ENCODE data around the gene ZNF837. TPM values are rescaled to one million over a fixed set of nuclear protein-coding genes. Genes with fewer than 3 reads are reported as not detected.

ZNF837 gene
- total and polyA plus RNA-seq, 2 donors (not counting 1 experiment from before 2014, with no cell fraction given): 4.2 to 4.9 TPM

- no peak for DNase-seq
- Mint-ChIP-seq H3K27ac (no peak overlapping the region), H3K4me3 (no peak overlapping the region), H3K4me1 (no peaks in the 10 kb centered on the region), H3K27me3 (no peaks in the 10 kb centered on the region), H3K9me3 (ENCODE audit: insufficient read depth) (no peaks in the 10 kb centered on the region)
- ChIA-PET CTCF (no interaction called here), POLR2A (no interaction called here)
- ATAC-seq (ENCODE audit: low read depth): no peak
- peaks cover 0 to 5% (median 0%) of the 10 kb centered on the region in 3 donors for H3K9me3 ChIP-seq (ENCODE audit: control extremely low read depth in 1 of 3, control insufficient read depth in 2 of 3, insufficient read depth in 1 of 3, low read length in 2 of 3)
- no peaks in the 10 kb centered on the region for H3K27me3 ChIP-seq (replicated peaks in 1 of 4; ENCODE audit: control extremely low read depth in 1 of 4, control insufficient read depth in 3 of 4, insufficient read depth in 4 of 4, low read length in 3 of 4)
- no peaks in the 10 kb centered on the region for H4K20me1 ChIP-seq (ENCODE audit: control insufficient read depth, insufficient read depth, low read length, poor library complexity, severe bottlenecking)
- H3K79me2 ChIP-seq (ENCODE audit: control insufficient read depth, insufficient read depth, low read length): no peaks in the 10 kb centered on the region
- H3K36me3 ChIP-seq (replicated peaks in 1 of 2; ENCODE audit: control extremely low read depth in 1 of 2, control insufficient read depth in 1 of 2, extremely low read depth in 1 of 2, insufficient read depth in 2 of 2, low read length in 1 of 2): peaks cover 1 to 25% of the 10 kb centered on the region in 2 experiments
- no peak overlapping the region for H3K4me2 ChIP-seq (replicated peaks; ENCODE audit: low read depth, low read length, poor library complexity, severe bottlenecking)
- WGBS (ENCODE audit: insufficient coverage): 100% methylated on average over 2 of the region's 4 CpGs
- intact Hi-C loops (cut with micrococcal nuclease): no loop called here
- no peak overlapping the region for H2AFZ ChIP-seq (ENCODE audit: insufficient read depth, low read depth, low read length, poor library complexity, severe bottlenecking)
- no peak overlapping the region for H3K4me3 ChIP-seq (ENCODE audit: control extremely low read depth in 1 of 5, extremely low read depth in 1 of 5, insufficient read depth in 1 of 5, low read depth in 2 of 5, low read length in 4 of 5)
- H3K9ac ChIP-seq (ENCODE audit: low read length): no peak overlapping the region
- H3K27ac ChIP-seq (ENCODE audit: low read length in 2 of 2): no peak overlapping the region
- TF ChIP-seq EZH2 (IDR thresholded peaks at IDR 0.05; ENCODE audit: borderline replicate concordance, insufficient read depth, low read depth, low read length, poor library complexity, severe bottlenecking): no peak
- H3K4me1 ChIP-seq (ENCODE audit: control insufficient read depth in 2 of 2, insufficient read depth in 2 of 2, low read length in 2 of 2): no peaks in the 10 kb centered on the region
Observed at GRCh38 chr19:58318297-58318696, 62.5 kb downstream of the ZNF837 start.

Small RNA genes within 50 kb of the gene (small RNA-seq; reads per million reads assigned to genes)
- not detected for gene MIR4754 (ENCODE audit: insufficient read length, low read depth, low replicate concordance)
- gene MIR6806 (ENCODE audit: insufficient read length, low read depth, low replicate concordance): not detected
- gene RNA5SP473 (ENCODE audit: insufficient read length, low read depth, low replicate concordance): not detected

Other genes starting within 250 kb of the ZNF837 start
- gene ZNF329, start 230.2 kb downstream of the ZNF837 start, total RNA-seq: 12.5 and 17.6 TPM in 2 replicates
- 5.4 and 8.0 TPM in 2 replicates for gene ZNF329, start 230.2 kb downstream of the ZNF837 start, polyA plus RNA-seq
- 83.7 and 85.4 TPM in 2 replicates for gene ZNF274, start 198.0 kb downstream of the ZNF837 start, total RNA-seq
- gene ZNF274, start 198.0 kb downstream of the ZNF837 start, polyA plus RNA-seq: 51.5 and 53.3 TPM in 2 replicates
- 65.7 and 75.2 TPM in 2 replicates for gene ZNF544, start 152.1 kb downstream of the ZNF837 start, total RNA-seq
- gene ZNF544, start 152.1 kb downstream of the ZNF837 start, polyA plus RNA-seq: 37.1 and 41.4 TPM in 2 replicates
- 7.9 and 8.0 TPM in 2 replicates for gene ZNF8, start 102.1 kb downstream of the ZNF837 start, total RNA-seq
- gene ZNF8, start 102.1 kb downstream of the ZNF837 start, polyA plus RNA-seq: 3.4 and 4.0 TPM in 2 replicates
- 79.0 and 80.2 TPM in 2 replicates for gene ERVK3-1, start 75.7 kb downstream of the ZNF837 start, total RNA-seq
- 80.7 and 113 TPM in 2 replicates for gene ERVK3-1, start 75.7 kb downstream of the ZNF837 start, polyA plus RNA-seq
- 7.1 TPM in 2 replicates for gene ZSCAN22, start 54.0 kb downstream of the ZNF837 start, total RNA-seq
- gene ZSCAN22, start 54.0 kb downstream of the ZNF837 start, polyA plus RNA-seq: 2.2 and 2.8 TPM in 2 replicates
- 18.4 and 23.7 TPM in 2 replicates for gene A1BG, start 27.5 kb downstream of the ZNF837 start, total RNA-seq
- 28.4 and 52.6 TPM in 2 replicates for gene A1BG, start 27.5 kb downstream of the ZNF837 start, polyA plus RNA-seq
- gene ZNF497, start 18.3 kb downstream of the ZNF837 start, total RNA-seq: 2.7 and 4.4 TPM in 2 replicates
- gene ZNF497, start 18.3 kb downstream of the ZNF837 start, polyA plus RNA-seq: 1.6 and 1.9 TPM in 2 replicates
- 1,234 and 1,311 TPM in 2 replicates for gene RPS5, start 6.2 kb upstream of the ZNF837 start, total RNA-seq
- gene RPS5, start 6.2 kb upstream of the ZNF837 start, polyA plus RNA-seq: 3,725 and 4,330 TPM in 2 replicates
- gene RNF225, start 14.6 kb upstream of the ZNF837 start, total RNA-seq: 0.49 TPM in 1 of 2 replicates, not detected in the other
- gene RNF225, start 14.6 kb upstream of the ZNF837 start, polyA plus RNA-seq: not detected in 2 replicates
- gene ZNF584, start 27.6 kb upstream of the ZNF837 start, total RNA-seq: 12.3 and 14.0 TPM in 2 replicates
- 1.5 and 3.0 TPM in 2 replicates for gene ZNF584, start 27.6 kb upstream of the ZNF837 start, polyA plus RNA-seq
- gene ZNF132, start 59.1 kb upstream of the ZNF837 start, total RNA-seq: 14.7 and 15.2 TPM in 2 replicates
- gene ZNF132, start 59.1 kb upstream of the ZNF837 start, polyA plus RNA-seq: 0.72 and 1.6 TPM in 2 replicates
- 15.0 and 17.4 TPM in 2 replicates for gene ZNF324B, start 70.6 kb upstream of the ZNF837 start, total RNA-seq
- gene ZNF324B, start 70.6 kb upstream of the ZNF837 start, polyA plus RNA-seq: 4.7 and 5.6 TPM in 2 replicates
- 17.6 and 21.0 TPM in 2 replicates for gene ZNF324, start 86.0 kb upstream of the ZNF837 start, total RNA-seq
- gene ZNF324, start 86.0 kb upstream of the ZNF837 start, polyA plus RNA-seq: 12.8 and 14.2 TPM in 2 replicates
- 15.0 and 18.5 TPM in 2 replicates for gene ZNF446, start 95.3 kb upstream of the ZNF837 start, total RNA-seq
- 12.9 and 18.9 TPM in 2 replicates for gene ZNF446, start 95.3 kb upstream of the ZNF837 start, polyA plus RNA-seq
- gene SLC27A5, start 131.0 kb upstream of the ZNF837 start, total RNA-seq: 11.8 and 14.1 TPM in 2 replicates
- gene SLC27A5, start 131.0 kb upstream of the ZNF837 start, polyA plus RNA-seq: 6.9 and 8.9 TPM in 2 replicates
- gene ZBTB45, start 138.8 kb upstream of the ZNF837 start, total RNA-seq: 20.9 and 28.4 TPM in 2 replicates
- gene ZBTB45, start 138.8 kb upstream of the ZNF837 start, polyA plus RNA-seq: 11.4 and 12.6 TPM in 2 replicates
- gene TRIM28, start 163.0 kb upstream of the ZNF837 start, total RNA-seq: 370 and 394 TPM in 2 replicates
- 569 and 795 TPM in 2 replicates for gene TRIM28, start 163.0 kb upstream of the ZNF837 start, polyA plus RNA-seq
- gene CHMP2A, start 174.1 kb upstream of the ZNF837 start, total RNA-seq: 61.7 and 62.5 TPM in 2 replicates
- 97.5 and 138 TPM in 2 replicates for gene CHMP2A, start 174.1 kb upstream of the ZNF837 start, polyA plus RNA-seq
- 57.2 and 66.1 TPM in 2 replicates for gene UBE2M, start 177.6 kb upstream of the ZNF837 start, total RNA-seq
- gene UBE2M, start 177.6 kb upstream of the ZNF837 start, polyA plus RNA-seq: 62.5 and 81.7 TPM in 2 replicates
- 79.4 and 81.4 TPM in 2 replicates for gene MZF1, start 192.3 kb upstream of the ZNF837 start, total RNA-seq
- 92.4 and 95.8 TPM in 2 replicates for gene MZF1, start 192.3 kb upstream of the ZNF837 start, polyA plus RNA-seq